ENCODE data around the gene CHPF.

Gene CHPF

DNA sequence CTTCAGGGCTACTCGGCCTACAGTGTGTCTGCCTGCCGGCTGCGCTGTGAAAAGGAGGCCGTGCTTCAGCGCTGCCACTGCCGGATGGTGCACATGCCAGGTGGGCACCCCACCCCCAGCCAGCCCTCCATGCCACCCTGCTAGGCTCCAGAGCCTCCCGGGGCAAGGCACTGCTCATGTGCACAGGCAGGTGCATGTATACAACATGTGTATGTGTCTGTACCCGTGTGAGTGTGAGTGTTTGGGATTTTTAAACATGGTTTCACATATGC, 11.3 kb downstream of the CHPF start:
- no peak for DNase-seq (ENCODE audit: low spot score)

GRCh38 chr2:219531639-219532377, 11.8 kb downstream of the CHPF start:
- DNase-seq (ENCODE audit: low spot score), result no peak

GRCh38 chr2:219530048-219530963, 13.3 kb downstream of the CHPF start:
- DNase-seq (ENCODE audit: low spot score), result peak; percentile 90

- DNase-seq (ENCODE audit: low spot score), result no peak
These were observed 16.1 kb downstream of the CHPF start for GRCh38 chr2:219527472-219527871.

DNA sequence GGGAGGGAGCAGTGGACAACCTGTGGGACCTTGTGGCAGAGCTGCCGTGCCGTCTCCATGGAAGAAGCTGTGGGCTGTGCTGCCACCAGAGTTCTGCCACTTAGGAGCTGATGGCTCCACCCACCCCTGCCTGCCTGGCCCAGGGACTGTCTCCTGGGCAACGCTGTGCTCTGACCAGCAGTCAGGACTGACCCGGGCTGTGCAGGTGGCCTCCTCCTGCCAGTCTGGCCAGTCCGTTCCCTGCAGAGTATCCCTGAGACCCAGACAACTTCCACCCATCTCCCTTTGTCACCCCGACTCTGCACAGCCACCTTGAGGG, 16.6 kb downstream of the CHPF start:
- no peak for DNase-seq (ENCODE audit: low spot score)

DNA sequence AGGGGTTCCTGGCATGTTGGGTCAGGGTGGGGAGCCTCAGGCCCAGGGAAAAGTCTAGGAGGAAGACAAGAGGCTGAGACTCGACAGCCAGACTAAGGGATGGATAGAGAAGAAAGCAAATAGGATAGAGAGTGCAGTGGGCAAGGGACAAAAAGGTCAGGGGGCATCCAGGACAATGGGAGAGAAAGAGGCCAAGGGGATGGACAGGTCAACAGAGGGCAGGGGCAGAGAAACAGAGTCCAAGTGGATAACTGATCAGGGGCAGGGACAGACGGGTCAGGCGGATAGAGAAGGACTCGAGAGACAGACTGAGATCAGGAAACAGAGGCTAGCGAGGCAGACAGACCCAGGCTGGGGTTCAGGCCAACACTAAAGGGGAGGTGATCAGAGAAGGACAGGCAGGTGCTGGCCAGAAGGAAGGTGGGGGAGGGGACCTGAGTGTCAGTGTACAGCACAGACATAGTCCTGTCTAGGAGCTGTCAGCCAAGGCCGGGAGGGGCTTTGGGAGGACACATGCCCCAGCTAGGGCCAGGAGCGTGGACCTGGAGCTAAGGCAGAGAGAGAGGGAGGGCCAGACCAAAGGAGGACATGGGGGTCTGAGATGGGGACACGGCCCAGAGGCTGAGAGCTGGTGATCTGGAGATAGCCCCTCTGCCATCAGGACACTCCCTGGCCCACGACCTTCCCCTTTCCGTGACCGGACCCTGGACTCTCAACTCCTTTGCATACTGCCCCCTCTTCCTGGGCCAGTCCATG, 17.1 kb downstream of the CHPF start:
- DNase-seq (ENCODE audit: low spot score), result no peak

DNA sequence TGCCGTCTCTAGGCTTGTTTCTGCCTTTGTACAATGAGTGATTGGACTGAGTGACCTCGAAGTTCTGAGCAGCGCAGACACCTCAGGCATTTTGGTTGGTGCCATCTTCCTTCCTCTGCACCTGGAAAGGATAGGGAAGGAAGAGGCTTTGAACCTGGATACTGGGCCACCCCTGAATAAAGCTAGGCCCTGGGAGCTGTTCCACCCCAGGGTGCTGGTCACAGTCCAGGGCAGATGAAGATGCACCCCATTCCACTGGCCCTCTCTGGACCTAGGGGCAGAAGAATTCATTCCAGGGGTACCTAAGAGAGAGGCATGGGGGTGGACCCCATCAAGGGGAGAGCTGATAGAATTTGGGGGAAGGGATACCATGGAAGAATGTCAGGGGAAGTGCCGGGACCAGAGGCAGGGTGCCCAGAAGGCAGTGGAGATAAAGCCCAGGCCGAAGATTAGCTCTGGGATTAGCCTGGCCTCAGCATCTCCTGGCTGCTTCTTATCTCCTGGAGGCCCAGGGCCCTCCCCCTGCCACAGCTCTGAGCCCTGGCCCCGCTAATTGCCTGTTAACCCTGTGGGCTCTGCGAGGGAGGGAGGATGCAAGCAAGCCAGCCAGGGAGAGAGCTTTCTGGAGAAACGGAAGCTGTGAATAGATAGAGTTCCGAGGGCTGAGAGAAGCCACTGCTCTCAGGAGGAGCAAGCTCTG, 17.9 kb downstream of the CHPF start:
- DNase-seq (ENCODE audit: low spot score), result no peak

- no peak for DNase-seq (ENCODE audit: low spot score)
These were observed 18.8 kb downstream of the CHPF start for GRCh38 chr2:219524817-219525216.

DNA sequence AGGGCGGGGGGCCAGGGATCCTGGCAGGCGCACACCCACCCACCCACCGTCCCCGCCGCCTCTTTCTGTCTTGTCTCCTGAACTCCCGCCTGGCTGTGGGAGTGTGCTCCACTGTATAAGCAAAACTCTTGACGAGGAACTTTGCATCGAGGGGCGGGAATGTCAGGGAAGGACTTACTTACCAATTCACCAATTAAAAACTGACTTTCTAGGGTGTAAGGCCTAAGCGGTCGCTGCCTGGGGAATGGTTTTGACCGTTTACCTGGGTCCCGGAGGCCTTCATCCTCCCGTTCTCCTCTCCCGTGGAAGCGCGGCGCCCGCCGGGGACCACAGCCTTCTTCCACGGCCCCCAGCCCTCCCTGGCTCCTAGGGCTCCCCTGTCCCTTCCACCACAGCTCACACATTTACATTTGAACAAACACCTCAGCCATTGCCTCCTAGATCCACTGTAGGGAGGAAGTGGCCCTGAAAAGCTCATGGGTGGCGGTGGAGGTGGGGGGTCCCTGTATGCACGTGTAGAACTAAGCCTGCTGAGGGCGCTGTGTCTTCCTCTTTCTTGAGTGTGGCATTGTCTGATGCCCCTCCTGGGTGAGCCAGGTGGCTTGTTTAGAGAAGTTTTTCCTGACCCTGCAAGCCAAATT, 20.5 kb downstream of the CHPF start:
- peak; percentile 54 for DNase-seq (ENCODE audit: low spot score)

GRCh38 chr2:219522111-219523030, 21.2 kb downstream of the CHPF start:
- peak; percentile 88 for DNase-seq (ENCODE audit: low spot score)

- DNase-seq (ENCODE audit: low spot score), result peak; percentile 91
These were observed 22.3 kb downstream of the CHPF start for GRCh38 chr2:219521066-219521880.

GRCh38 chr2:219520079-219520478, 23.5 kb downstream of the CHPF start:
- DNase-seq (ENCODE audit: low spot score), result no peak

GRCh38 chr2:219519526-219519916, 24.1 kb downstream of the CHPF start:
- no peak for DNase-seq (ENCODE audit: low spot score)

- DNase-seq (ENCODE audit: low spot score), result no peak
These were observed 25.4 kb downstream of the CHPF start for GRCh38 chr2:219517954-219518778.

GRCh38 chr2:219516888-219517287, 26.7 kb downstream of the CHPF start:
- DNase-seq (ENCODE audit: low spot score), result no peak

GRCh38 chr2:219515874-219516629, 27.6 kb downstream of the CHPF start:
- no peak for DNase-seq (ENCODE audit: low spot score)

DNA sequence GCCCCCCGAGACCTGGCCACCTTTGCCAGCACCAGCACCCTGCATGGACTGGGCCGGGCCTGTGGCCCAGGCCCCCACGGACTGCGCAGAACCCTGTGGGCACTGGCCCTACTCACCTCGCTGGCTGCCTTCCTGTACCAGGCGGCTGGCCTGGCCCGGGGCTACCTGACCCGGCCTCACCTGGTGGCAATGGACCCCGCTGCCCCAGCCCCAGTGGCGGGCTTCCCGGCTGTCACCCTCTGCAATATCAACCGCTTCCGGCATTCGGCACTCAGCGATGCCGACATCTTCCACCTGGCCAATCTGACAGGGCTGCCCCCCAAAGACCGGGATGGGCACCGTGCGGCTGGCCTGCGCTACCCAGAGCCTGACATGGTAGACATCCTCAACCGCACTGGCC, 28.8 kb downstream of the CHPF start:
- DNase-seq (ENCODE audit: low spot score), result no peak

DNA sequence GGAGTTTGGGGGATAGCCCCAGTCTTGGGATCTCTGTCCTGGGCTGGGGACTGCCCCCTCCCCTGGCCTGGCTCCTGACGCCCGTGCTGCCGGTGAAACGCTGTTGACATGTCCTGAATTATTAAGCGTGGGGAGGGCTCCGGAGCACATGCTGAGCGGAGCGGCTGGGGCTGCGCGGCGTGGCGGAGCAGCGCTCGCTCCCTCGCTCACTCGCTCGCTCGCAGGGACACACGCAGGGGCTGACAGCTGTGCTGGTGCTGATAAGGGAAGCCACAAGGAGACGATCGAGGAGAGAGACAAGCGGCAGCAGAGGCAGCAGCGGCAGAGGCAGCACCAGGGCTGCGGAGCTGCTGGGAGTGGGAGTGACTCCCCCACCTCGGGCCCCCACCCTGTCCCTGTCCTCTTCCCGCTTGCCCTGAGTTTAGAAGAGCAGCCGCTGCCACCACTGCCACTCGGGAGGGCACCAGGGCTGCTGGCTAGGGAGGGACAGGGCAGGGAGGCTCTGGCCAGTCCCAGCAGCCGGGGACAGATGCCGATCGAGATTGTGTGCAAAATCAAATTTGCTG, 29.3 kb downstream of the CHPF start, which contains the start of gene ASIC4:
ASIC4 (plus strand) TSS at position 287 of the 566 bp plus-strand sequence; CDS start at position 530, 243 bp downstream.
- no peak for DNase-seq (ENCODE audit: low spot score)

All from iPS-NIHi11 (cell line).